ENCODE measurements around the gene MKNK1. TPM values are rescaled to one million over a fixed set of nuclear protein-coding genes. Genes with fewer than 3 reads are reported as not detected.

Gene MKNK1
- total and polyA plus RNA-seq, 2 experiments from 2014 or later, result 18.6 to 23.7 TPM

- Histone ChIP-seq H3K27me3 (no peaks in the 10 kb centered on the region), H3K36me3 (no peaks in the 10 kb centered on the region), H3K27ac (no peak overlapping the region), H3K9me3 (ENCODE audit: low read depth) (no peaks in the 10 kb centered on the region), H3K4me3 (no peak overlapping the region), H3K4me1 (ENCODE audit: low read depth) (no peaks in the 10 kb centered on the region)
- no peak for DNase-seq (ENCODE audit: low read depth in 1 of 2, low spot score in 1 of 2)
- TF ChIP-seq, protein P1, sequence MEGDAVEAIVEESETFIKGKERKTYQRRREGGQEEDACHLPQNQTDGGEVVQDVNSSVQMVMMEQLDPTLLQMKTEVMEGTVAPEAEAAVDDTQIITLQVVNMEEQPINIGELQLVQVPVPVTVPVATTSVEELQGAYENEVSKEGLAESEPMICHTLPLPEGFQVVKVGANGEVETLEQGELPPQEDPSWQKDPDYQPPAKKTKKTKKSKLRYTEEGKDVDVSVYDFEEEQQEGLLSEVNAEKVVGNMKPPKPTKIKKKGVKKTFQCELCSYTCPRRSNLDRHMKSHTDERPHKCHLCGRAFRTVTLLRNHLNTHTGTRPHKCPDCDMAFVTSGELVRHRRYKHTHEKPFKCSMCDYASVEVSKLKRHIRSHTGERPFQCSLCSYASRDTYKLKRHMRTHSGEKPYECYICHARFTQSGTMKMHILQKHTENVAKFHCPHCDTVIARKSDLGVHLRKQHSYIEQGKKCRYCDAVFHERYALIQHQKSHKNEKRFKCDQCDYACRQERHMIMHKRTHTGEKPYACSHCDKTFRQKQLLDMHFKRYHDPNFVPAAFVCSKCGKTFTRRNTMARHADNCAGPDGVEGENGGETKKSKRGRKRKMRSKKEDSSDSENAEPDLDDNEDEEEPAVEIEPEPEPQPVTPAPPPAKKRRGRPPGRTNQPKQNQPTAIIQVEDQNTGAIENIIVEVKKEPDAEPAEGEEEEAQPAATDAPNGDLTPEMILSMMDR (IDR thresholded peaks at IDR 0.05; ENCODE audit: low read depth, low read length), result no peak
Observed at GRCh38 chr1:46601257-46602007, 2.6 kb downstream of the MKNK1 start.

DNA sequence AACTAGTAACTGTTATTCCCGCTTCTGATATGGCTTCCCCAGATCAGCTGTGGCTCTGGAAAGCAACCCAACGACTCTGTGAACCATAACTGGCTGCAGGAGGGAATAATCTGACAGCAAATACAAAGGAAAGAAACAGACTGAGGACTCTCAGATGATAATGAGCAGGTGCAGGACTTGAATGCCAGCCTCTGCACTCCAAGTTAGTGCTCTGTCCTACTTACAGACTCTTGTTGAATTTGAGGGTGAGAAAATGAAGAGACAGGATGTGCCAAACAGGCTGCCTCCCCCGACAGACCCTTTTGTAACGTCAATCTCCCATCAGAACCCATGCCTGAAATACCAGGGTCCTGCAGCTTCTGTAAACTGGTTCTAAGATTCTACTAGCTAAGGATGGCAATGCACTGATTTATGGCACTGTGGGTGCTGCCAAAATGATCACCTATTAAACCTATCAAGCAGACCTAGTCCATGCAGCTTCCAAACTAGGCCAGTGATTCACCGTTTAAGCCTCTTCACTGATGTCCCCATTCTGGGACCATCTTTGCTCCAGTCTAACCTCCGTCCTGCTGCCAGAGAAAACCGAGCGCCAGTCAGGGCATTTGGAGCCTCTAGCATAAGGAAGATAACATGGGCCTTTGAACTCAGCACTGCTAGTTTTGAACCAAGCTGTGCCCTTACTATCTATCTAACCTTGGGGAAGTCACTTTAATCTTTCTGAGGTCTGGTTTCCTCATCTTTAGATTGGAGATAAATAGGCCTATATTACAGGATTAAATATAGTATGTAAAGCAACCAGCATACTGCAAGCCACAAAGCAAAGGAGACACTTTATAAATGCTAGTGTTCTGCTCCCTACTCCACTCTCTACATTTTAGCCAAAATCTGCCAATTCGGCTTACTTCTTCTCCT is 4.8 kb downstream of the MKNK1 start:
- no peaks in the 10 kb centered on the region for H3K36me3 ChIP-seq
- TF ChIP-seq, protein P1 (IDR thresholded peaks at IDR 0.05; ENCODE audit: low read depth, low read length), result no peak
- H3K27ac ChIP-seq, result no peak overlapping the region
- H3K27me3 ChIP-seq, result no peaks in the 10 kb centered on the region
- no peaks in the 10 kb centered on the region for H3K4me1 ChIP-seq (ENCODE audit: low read depth)
- DNase-seq (ENCODE audit: low read depth in 1 of 2, low spot score in 1 of 2), result no peak
- no peak overlapping the region for H3K4me3 ChIP-seq
- H3K9me3 ChIP-seq (ENCODE audit: low read depth), result no peaks in the 10 kb centered on the region

GRCh38 chr1:46596846-46597245 is 7.2 kb downstream of the MKNK1 start:
- Histone ChIP-seq H3K9me3 (ENCODE audit: low read depth) (no peaks in the 10 kb centered on the region), H3K4me3 (no peak overlapping the region), H3K4me1 (ENCODE audit: low read depth) (no peaks in the 10 kb centered on the region), H3K27ac (no peak overlapping the region), H3K36me3 (peaks cover 2% of the 10 kb centered on the region), H3K27me3 (no peaks in the 10 kb centered on the region)
- TF ChIP-seq, protein P1 (IDR thresholded peaks at IDR 0.05; ENCODE audit: low read depth, low read length), result no peak
- no peak for DNase-seq (ENCODE audit: low read depth in 1 of 2, low spot score in 1 of 2)

DNA sequence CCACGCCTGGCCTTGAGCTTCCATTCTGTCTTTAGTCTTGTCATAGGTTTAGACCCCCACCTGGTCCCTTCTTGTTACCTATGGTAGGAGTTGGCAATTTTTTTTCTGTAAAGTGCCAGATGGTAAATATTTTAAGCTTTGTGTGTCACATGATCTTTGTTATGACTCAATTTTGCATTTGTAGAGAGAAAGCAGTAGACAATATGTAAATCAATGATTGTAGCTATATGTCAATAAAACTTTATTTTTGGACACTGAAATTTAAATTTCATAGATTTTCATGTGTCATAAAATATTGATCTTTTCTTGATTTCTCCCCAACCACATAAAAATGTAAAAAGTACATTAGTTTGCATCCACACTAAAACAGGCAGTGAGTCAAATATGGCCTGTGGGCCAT is 8.0 kb downstream of the MKNK1 start:
- H3K27me3 ChIP-seq, result no peaks in the 10 kb centered on the region
- H3K4me3 ChIP-seq, result no peak overlapping the region
- H3K4me1 ChIP-seq (ENCODE audit: low read depth), result no peaks in the 10 kb centered on the region
- H3K27ac ChIP-seq, result no peak overlapping the region
- no peaks in the 10 kb centered on the region for H3K9me3 ChIP-seq (ENCODE audit: low read depth)
- H3K36me3 ChIP-seq, result peaks cover 2% of the 10 kb centered on the region
- DNase-seq (ENCODE audit: low read depth in 1 of 2, low spot score in 1 of 2), result no peak
- TF ChIP-seq, protein P1 (IDR thresholded peaks at IDR 0.05; ENCODE audit: low read depth, low read length), result no peak

DNA sequence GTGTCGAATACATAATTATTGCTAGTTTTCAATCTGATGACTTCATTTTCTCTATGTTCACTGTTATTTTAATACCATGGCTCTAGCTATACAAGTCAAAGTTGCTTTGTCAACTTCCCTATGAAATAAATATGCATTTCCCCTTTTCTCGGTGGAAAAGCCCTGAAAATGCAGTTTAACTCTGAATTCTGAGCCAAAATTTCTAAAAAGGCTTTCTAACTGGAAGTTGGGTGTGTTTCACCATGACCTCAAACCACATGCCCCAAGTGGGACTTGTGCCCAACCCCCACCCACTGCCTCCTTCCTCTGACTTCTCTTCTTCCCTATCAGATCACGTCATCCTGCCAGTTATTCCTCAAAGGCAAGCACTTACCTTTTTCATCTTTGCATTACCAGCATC is 8.9 kb downstream of the MKNK1 start:
- H3K27me3 ChIP-seq, result no peaks in the 10 kb centered on the region
- TF ChIP-seq, protein P1 (IDR thresholded peaks at IDR 0.05; ENCODE audit: low read depth, low read length), result no peak
- H3K4me1 ChIP-seq (ENCODE audit: low read depth), result no peaks in the 10 kb centered on the region
- peaks cover 2% of the 10 kb centered on the region for H3K36me3 ChIP-seq
- H3K9me3 ChIP-seq (ENCODE audit: low read depth), result no peaks in the 10 kb centered on the region
- no peak for DNase-seq (ENCODE audit: low read depth in 1 of 2, low spot score in 1 of 2)
- no peak overlapping the region for H3K27ac ChIP-seq
- H3K4me3 ChIP-seq, result no peak overlapping the region

Measured in cardiac muscle cell (in vitro differentiated cells and primary cell).